GM06990 (cell line): ENCODE measurements around the gene AGPAT2.

ENCODE experiments used
- DNase-seq: peaks from one replicate; pipeline ENCODE4 v3.0.0-alpha.2; 2011; ENCODE audit not compliant: insufficient read length; ENCODE audit errors: extremely low read depth
- H3K27me3 ChIP-seq: replicated peaks from 2 replicates; pipeline ENCODE4 v1.6.0; 2011; ENCODE audit warnings: low read length; ENCODE audit not compliant: control insufficient read depth, insufficient read depth
- H3K36me3 ChIP-seq: 2 replicates; pipeline ENCODE4 v1.5.1; 2011; ENCODE audit warnings: low read length; ENCODE audit not compliant: control insufficient read depth, insufficient read depth
- H3K4me3 ChIP-seq: replicated peaks from 2 replicates; pipeline ENCODE4 v1.5.1; 2011; ENCODE audit warnings: low read depth, mild to moderate bottlenecking, control low read depth, low read length
- TF ChIP-seq, protein P1 (sequence below): IDR thresholded peaks from 2 replicates; pipeline ENCODE4 v1.5.1; 2011; ENCODE audit warnings: low read length, control low read depth, mild to moderate bottlenecking, inconsistent platforms; ENCODE audit not compliant: insufficient read depth, poor library complexity, severe bottlenecking

Gene AGPAT2

DNA sequence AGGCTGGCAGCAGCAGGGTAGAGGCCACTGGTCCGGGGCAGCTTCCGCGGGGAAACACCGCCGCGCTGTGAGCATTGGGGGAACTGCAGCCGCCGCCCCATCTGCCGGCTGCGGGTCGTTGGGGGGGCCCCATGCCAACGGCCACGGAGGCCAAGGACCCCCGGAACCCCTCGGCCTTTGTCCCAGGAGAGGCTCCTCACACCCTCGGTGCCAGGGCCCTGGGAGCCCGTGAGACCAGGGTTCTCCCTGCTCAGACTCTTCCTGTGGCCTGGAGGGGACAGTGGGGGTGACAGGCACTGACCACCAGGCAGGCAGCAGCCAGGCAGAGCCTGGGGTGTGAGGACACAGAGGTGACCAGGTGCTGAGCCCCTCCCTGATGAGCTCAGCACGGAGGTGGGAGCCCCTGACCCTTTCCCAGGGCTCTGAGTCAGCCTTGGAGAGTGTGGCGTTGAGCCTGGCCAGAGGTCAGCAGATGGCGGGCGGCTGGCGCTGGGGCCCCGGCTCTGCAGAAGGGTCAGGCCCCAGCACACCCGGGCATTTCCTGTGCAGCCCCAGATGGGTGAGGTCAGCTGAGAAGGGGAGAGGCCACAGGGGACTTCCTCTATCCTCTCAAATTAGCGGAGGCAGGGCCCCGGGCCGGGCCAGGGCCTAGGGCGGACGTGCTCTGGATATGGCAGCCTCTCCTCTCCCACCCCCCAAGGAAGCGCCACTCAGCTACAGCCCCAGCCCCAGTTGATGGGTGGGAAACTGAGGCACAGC, 42.5 kb downstream of the AGPAT2 start:
- TF ChIP-seq, protein P1, sequence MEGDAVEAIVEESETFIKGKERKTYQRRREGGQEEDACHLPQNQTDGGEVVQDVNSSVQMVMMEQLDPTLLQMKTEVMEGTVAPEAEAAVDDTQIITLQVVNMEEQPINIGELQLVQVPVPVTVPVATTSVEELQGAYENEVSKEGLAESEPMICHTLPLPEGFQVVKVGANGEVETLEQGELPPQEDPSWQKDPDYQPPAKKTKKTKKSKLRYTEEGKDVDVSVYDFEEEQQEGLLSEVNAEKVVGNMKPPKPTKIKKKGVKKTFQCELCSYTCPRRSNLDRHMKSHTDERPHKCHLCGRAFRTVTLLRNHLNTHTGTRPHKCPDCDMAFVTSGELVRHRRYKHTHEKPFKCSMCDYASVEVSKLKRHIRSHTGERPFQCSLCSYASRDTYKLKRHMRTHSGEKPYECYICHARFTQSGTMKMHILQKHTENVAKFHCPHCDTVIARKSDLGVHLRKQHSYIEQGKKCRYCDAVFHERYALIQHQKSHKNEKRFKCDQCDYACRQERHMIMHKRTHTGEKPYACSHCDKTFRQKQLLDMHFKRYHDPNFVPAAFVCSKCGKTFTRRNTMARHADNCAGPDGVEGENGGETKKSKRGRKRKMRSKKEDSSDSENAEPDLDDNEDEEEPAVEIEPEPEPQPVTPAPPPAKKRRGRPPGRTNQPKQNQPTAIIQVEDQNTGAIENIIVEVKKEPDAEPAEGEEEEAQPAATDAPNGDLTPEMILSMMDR, result peak; percentile 86
- H3K36me3 ChIP-seq, result no peaks in the 10 kb centered on the region
- H3K4me3 ChIP-seq, result no peak overlapping the region
- H3K27me3 ChIP-seq, result no peaks in the 10 kb centered on the region; the same call in 1 of the 2 replicates
- DNase-seq, result peak; percentile 61

DNA sequence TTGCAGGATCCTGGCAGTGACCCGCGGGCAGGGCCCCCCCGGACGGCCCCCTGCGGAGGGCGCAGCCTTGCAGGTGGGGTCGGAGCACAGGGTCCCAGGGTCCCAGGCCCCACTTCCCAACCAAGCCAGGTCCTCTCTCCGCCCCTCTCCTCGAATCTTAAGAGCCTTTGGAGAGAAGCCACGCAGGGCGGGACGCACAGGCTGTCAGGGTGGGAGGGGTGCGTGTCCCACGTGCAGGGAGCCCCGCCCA, 43.0 kb downstream of the AGPAT2 start:
- no peak for DNase-seq
- Histone ChIP-seq H3K27me3 (no peaks in the 10 kb centered on the region; the same call in 1 of the 2 replicates), H3K4me3 (no peak overlapping the region), H3K36me3 (no peaks in the 10 kb centered on the region)
- TF ChIP-seq, protein P1, result no peak

DNA sequence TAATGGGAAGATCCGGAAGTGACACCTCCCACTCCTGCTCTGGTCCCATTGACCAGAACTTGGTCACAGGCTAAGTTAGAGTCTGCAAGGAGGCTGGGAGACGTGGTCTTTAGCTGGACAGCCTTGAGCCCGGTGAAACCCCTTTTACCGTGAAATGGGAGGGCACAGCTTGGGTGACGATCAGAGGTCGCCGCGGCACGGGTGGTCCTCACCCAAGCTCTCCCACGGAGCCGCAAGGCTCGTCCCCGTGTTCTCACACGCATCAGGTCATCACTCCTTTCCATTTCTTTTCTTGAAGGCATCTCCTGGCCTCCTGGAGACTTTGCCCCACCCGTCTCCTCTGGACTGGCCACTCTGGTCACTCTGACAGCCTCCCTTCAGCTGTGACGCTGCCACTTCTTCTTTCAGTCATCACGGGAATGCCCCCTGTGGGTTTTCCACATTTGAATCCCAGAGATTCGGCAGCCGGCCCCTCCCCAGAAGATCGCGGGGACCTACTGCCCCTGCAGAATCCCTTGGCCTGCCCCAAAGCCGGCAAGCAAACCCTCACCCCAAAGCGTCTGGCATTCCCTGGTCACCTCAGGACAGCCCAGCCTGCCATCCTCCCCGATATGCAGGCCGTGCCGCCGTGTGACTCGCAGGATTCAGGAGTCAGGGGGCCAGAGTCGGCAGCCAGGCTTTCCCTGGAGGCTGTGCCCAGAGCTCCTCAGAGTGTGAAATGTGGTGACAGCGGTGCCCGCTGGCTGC, 43.5 kb downstream of the AGPAT2 start:
- H3K36me3 ChIP-seq, result no peaks in the 10 kb centered on the region
- H3K27me3 ChIP-seq, result no peaks in the 10 kb centered on the region; the same call in 1 of the 2 replicates
- no peak overlapping the region for H3K4me3 ChIP-seq
- DNase-seq, result no peak
- TF ChIP-seq, protein P1, result no peak

DNA sequence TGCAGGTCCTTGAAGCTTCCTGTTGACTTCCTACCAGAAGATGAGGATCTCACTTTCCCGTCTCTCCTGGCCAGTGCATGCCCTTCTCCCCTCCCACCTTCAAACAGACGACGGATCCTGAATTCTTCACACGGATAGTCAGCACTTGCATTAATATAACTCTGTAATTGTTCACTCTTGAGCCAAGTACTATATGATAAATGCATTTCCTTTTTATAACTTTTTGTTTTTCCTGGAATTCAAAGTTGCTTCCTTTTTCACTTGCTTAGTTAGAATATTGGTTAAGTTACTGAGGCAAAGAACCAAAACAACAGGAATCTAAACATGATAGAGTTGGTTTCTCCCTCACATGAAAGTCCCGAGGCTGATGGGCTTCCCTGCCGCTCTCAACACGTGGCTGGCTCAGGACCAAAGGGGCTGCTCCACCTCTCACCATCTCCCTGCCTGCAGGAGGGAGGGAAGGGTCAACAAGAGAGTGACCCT, 44.8 kb downstream of the AGPAT2 start:
- TF ChIP-seq, protein P1, result no peak
- no peak for DNase-seq
- no peaks in the 10 kb centered on the region; the same call in 1 of the 2 replicates for H3K27me3 ChIP-seq
- H3K4me3 ChIP-seq, result no peak overlapping the region
- H3K36me3 ChIP-seq, result no peaks in the 10 kb centered on the region

DNA sequence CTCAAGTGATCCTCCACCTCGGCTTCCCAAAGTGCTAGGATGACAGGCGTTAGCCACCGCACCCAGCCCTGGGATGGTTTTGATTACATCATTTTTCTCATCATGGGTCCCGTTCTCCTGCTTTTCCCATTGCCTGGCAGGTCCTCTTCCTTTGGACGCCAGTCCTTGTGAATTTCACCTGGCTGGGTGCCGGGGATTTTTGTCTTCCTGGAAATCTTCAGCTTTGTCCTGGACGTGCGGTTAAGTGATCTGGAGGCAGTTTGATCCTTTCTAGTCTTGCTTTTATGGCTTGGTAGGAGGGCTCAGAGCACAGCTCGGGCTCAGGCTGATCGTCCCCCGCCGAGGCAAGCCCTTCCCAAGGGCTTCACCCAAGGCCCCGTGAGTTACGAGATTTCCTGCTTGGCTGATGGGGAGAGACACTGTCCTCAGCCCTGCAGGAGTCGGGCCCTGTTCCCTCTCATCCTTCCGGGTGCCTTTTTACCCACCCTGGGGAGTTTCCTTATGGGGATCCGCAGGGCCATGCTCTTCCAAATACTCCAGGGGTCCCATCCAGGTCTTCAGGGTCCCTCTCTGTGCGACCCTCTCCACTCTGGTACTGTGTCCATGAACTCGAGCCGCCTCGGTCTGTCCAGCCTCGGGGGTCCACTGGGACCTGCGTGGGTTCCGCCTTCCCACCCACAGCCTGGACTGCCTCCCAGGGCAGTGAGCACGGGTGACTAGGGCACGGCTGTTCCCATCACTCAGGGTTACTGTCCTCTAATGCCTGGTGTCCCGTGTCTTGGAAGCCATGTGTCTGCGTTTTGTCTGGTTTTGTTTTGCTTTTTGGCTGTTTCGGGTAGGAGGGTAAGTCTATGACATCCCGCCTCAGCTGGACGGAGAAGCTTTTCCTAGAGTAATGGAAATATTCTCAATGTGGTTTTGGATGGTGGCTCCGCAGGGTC, 46.8 kb downstream of the AGPAT2 start:
- no peaks in the 10 kb centered on the region for H3K36me3 ChIP-seq
- DNase-seq, result no peak
- no peak overlapping the region for H3K4me3 ChIP-seq
- TF ChIP-seq, protein P1, result no peak
- no peaks in the 10 kb centered on the region; the same call in 1 of the 2 replicates for H3K27me3 ChIP-seq
